Kidney (tissue), 14 donors: ENCODE data around the gene MAP7D3. TPM values are rescaled to one million over a fixed set of nuclear protein-coding genes. Genes with fewer than 3 reads are reported as not detected.
A peak's percentile ranks its signal among the peaks of the same experiment; 100 is the strongest.

Experiments used
- DNase-seq, 5 donors: peaks; one replicate each; pipeline ENCODE4 v3.0.0-alpha.2; 2013 to 2020
- FAIRE-seq: peaks from 2 replicates; lab custom pipeline; 2012; peaks lifted over from hg19 to GRCh38; lab: Jason Lieb, UNC
- H3K27ac ChIP-seq, 2 donors: one replicate each; pipeline ENCODE4 v1.7.0; 2013; ENCODE audit warnings: low read depth in 2 of 2, low read length in 2 of 2, inconsistent platforms in 1 of 2
- H3K27me3 ChIP-seq: one replicate; pipeline ENCODE4 v1.7.1; 2013; ENCODE audit warnings: low read length, inconsistent platforms; ENCODE audit not compliant: control insufficient read depth, insufficient read depth
- H3K36me3 ChIP-seq, 3 donors: one replicate each; pipeline versions ENCODE4 v1.7.0 to v1.7.1; 2013; ENCODE audit warnings: low read length in 3 of 3, control low read depth in 1 of 3, inconsistent platforms in 1 of 3; ENCODE audit not compliant: insufficient read depth in 3 of 3, control insufficient read depth in 2 of 3
- H3K4me1 ChIP-seq, 3 donors: one replicate each; pipeline versions ENCODE4 v1.7.0 to v1.7.1; 2013; ENCODE audit warnings: low read length in 3 of 3, inconsistent platforms in 1 of 3, low read depth in 1 of 3; ENCODE audit not compliant: control insufficient read depth in 2 of 3, insufficient read depth in 2 of 3
- H3K4me3 ChIP-seq, 3 donors: one replicate each; pipeline versions ENCODE4 v1.7.0 to v1.8.1; 2013; ENCODE audit warnings: low read length in 3 of 3, control low read depth in 1 of 3, inconsistent platforms in 1 of 3
- H3K9ac ChIP-seq, 3 donors: one replicate each; pipeline versions ENCODE4 v1.7.0 to v1.7.1; 2013; ENCODE audit warnings: low read length in 3 of 3, control low read depth in 1 of 3, inconsistent platforms in 1 of 3
- H3K9me3 ChIP-seq, 3 donors: one replicate each; pipeline versions ENCODE4 v1.7.0 to v1.7.1; 2013; ENCODE audit warnings: low read length in 3 of 3, control low read depth in 1 of 3, inconsistent platforms in 1 of 3; ENCODE audit not compliant: control insufficient read depth in 2 of 3, insufficient read depth in 1 of 3
- CTCF ChIP-seq: IDR thresholded peaks from 3 replicates; pipeline ENCODE4 v1.5.1; 2012; ENCODE audit warnings: mild to moderate bottlenecking, moderate library complexity, borderline replicate concordance; ENCODE audit not compliant: insufficient read depth; ENCODE audit errors: extremely low read depth
- intact Hi-C: fragments of 100-400 bp; cut with DNase I; formaldehyde crosslinking; loops from one replicate; pipeline ENCODE4 v1.11.1; 2022
- polyA plus RNA-seq: library from polyadenylated mRNA; stranded (reverse); fragments of 350-450 nt; fragmentation: Illumina TruSeq; extraction: RNeasy Lipid Tissue Mini Kit (QIAGEN cat#74804); gene quantifications from one replicate; pipeline ENCODE4 v1.2.3, GENCODE V29; 2014; ENCODE audit warnings: low read depth, low replicate concordance; ENCODE audit not compliant: insufficient read depth
- total RNA-seq: library from RNA; stranded (reverse); fragmentation: NEBNext Ultra II Directional; extraction: Animal tissue kit (Norgen Biotek cat#: 25700); gene quantifications from one replicate; pipeline ENCODE4 v1.2.1, GENCODE V29; 2021
- donor health status: control.
- donor health status: control.
- donor health status: control.
- donor health status: control.
- donor health status: control.
- donor health status: DM: yes; HTN: yes; CAD: no.
- donor health status: Normal renal cell carcinoma (clear cell type).

MAP7D3 gene
- total and polyA plus RNA-seq, 2 donors from 2014 or later = 5.7 to 13.9 TPM

- H3K4me1 ChIP-seq = peaks cover 0 to 49% (median 26%) of the 10 kb centered on the region in 3 donors
- DNase-seq = no peak
- no peaks in the 10 kb centered on the region for H3K36me3 ChIP-seq
- no peak for TF ChIP-seq CTCF
- H3K9ac ChIP-seq = no peak overlapping the region
- intact Hi-C loops = no loop called here
- no peaks in the 10 kb centered on the region for H3K9me3 ChIP-seq
- no peaks in the 10 kb centered on the region for H3K27me3 ChIP-seq
- peak overlapping the region; percentile 54 to 55 for H3K27ac ChIP-seq
- H3K4me3 ChIP-seq = no peak overlapping the region
- FAIRE-seq = no peak
These were observed 60.0 kb downstream of the MAP7D3 start for GRCh38 chrX:136191171-136191570.

GRCh38 chrX:136190038-136190713 lies 61.0 kb downstream of the MAP7D3 start:
- FAIRE-seq = no peak
- peak overlapping the region in 1 of 2 donors; percentile 55 for H3K27ac ChIP-seq
- no peaks in the 10 kb centered on the region for H3K36me3 ChIP-seq
- peaks cover 0 to 51% (median 22%) of the 10 kb centered on the region in 3 donors for H3K4me1 ChIP-seq
- H3K9ac ChIP-seq = peak overlapping the region in 1 of 3 donors; percentile 19
- intact Hi-C loops = no loop called here
- TF ChIP-seq CTCF = no peak
- H3K9me3 ChIP-seq = no peaks in the 10 kb centered on the region
- no peak overlapping the region for H3K4me3 ChIP-seq
- DNase-seq = no peak
- H3K27me3 ChIP-seq = no peaks in the 10 kb centered on the region

GRCh38 chrX:136189222-136189621 lies 62.0 kb downstream of the MAP7D3 start:
- Histone ChIP-seq H3K27me3 (no peaks in the 10 kb centered on the region), H3K4me1 (peaks cover 0 to 44% (median 21%) of the 10 kb centered on the region in 3 donors), H3K4me3 (no peak overlapping the region), H3K36me3 (no peaks in the 10 kb centered on the region), H3K9ac (no peak overlapping the region), H3K27ac (peak overlapping the region in 1 of 2 donors; percentile 51), H3K9me3 (no peaks in the 10 kb centered on the region)
- intact Hi-C loops = no loop called here
- FAIRE-seq (no peak), DNase-seq (no peak)
- TF ChIP-seq CTCF = no peak
